Ishikawa (cell line): ENCODE measurements around the gene LCK.

Source experiments
- CEBPB ChIP-seq: IDR thresholded peaks from 2 replicates; pipeline ENCODE4 v1.6.1; 2012
- CREB1 ChIP-seq: IDR thresholded peaks from 2 replicates; pipeline ENCODE4 v1.6.1; 2012; ENCODE audit warnings: low read depth
- EGR1 ChIP-seq: IDR thresholded peaks from 2 replicates; pipeline ENCODE4 v1.6.1; 2012
- EP300 ChIP-seq: IDR thresholded peaks from 2 replicates; pipeline ENCODE4 v1.6.1; 2012; ENCODE audit warnings: borderline replicate concordance
- FOXM1 ChIP-seq: IDR thresholded peaks from 2 replicates; pipeline ENCODE4 v1.6.1; 2012; ENCODE audit warnings: low read depth, borderline replicate concordance
- NFIC ChIP-seq: IDR thresholded peaks from 2 replicates; pipeline ENCODE4 v1.6.1; 2012
- RAD21 ChIP-seq: IDR thresholded peaks from 2 replicates; pipeline ENCODE4 v1.6.1; 2012; ENCODE audit warnings: low read depth
- REST ChIP-seq: IDR thresholded peaks from 2 replicates; pipeline ENCODE4 v1.6.1; 2012; ENCODE audit warnings: low read depth, mild to moderate bottlenecking
- TAF1 ChIP-seq: IDR thresholded peaks from 2 replicates; pipeline ENCODE4 v1.6.1; 2012; ENCODE audit warnings: low read depth, mild to moderate bottlenecking
- TCF12 ChIP-seq: IDR thresholded peaks from 2 replicates; pipeline ENCODE4 v1.6.1; 2012; ENCODE audit warnings: low read depth
- TEAD4 ChIP-seq: IDR thresholded peaks from 2 replicates; pipeline ENCODE4 v1.6.1; 2012
- USF1 ChIP-seq: IDR thresholded peaks from 2 replicates; pipeline ENCODE4 v1.6.1; 2012
- YY1 ChIP-seq: IDR thresholded peaks from 2 replicates; pipeline ENCODE4 v1.6.1; 2012; ENCODE audit warnings: low read depth
- ZBTB7A ChIP-seq: IDR thresholded peaks from 2 replicates; pipeline ENCODE4 v1.6.1; 2012; ENCODE audit warnings: low read depth
- TF ChIP-seq, protein P1 (sequence below): IDR thresholded peaks from 2 replicates; pipeline ENCODE4 v1.6.1; 2012

The LCK gene

GRCh38 chr1:32318127-32318869 is 67.2 kb downstream of the LCK start:
- TF ChIP-seq EP300 (no peak), TAF1 (no peak), NFIC (no peak), FOXM1 (no peak), USF1 (no peak), RAD21 (no peak), ZBTB7A (no peak), CEBPB (no peak), EGR1 (no peak), TCF12 (no peak), TEAD4 (no peak), CREB1 (no peak), YY1 (no peak), REST (no peak)
- TF ChIP-seq, protein P1, sequence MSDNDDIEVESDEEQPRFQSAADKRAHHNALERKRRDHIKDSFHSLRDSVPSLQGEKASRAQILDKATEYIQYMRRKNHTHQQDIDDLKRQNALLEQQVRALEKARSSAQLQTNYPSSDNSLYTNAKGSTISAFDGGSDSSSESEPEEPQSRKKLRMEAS, result no peak

DNA sequence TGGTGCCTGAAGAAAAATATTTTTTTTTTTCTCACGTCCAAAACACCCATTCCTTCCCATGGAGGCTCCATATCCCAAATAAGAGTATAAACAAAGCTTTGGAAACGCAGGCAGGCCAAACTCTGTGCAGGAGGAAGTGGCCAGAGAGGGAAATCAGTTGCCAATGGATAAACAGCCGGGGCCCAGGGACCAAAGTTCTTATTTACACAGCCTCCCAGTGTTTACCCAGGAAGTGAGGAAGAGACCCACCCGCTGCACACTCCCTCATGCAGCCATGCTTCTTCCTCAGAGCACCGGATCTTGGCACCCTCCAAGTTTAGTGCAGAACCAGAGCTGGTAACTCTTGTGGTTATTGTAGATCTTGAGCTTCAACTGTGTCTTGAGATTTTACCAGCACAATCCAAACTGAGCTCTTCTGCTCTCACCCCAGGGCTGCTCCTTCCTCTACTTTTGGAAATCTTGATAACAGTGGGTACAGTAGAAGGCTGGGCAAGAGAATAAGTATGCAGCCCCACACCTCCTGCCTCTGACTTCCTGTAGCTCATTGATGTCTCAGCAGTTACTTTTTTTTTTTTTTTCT is 70.7 kb downstream of the LCK start:
- TF ChIP-seq CREB1 (no peak), RAD21 (no peak), YY1 (no peak), ZBTB7A (no peak), TEAD4 (no peak), EGR1 (no peak), FOXM1 (no peak), REST (no peak), USF1 (no peak), EP300 (no peak), TCF12 (no peak), CEBPB (no peak), NFIC (no peak), TAF1 (no peak)
- TF ChIP-seq, protein P1, result no peak

DNA sequence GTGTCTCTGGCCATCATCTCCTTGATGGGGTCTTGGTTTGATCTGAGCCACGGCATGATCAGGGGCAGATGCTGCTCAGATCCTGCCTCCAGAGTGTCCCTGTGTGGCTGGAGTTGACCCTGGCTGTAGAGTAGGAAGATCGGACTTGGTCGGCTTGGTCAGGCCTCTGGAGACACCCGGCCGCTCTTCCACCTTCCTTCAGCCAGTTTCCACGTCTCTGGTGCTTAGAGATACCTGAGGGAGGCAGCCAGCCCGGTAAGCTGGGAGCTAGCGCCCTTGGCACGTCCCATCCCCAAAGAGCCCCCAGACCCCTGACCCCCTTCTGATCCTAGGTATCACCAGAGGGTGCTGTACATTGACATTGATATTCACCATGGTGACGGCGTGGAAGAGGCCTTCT is 76.1 kb downstream of the LCK start:
- TF ChIP-seq FOXM1 (no peak), CEBPB (no peak), YY1 (no peak), USF1 (no peak), RAD21 (no peak), NFIC (no peak), EGR1 (no peak), EP300 (no peak), TAF1 (no peak), TCF12 (no peak), CREB1 (no peak), ZBTB7A (no peak), REST (no peak)
- TF ChIP-seq, protein P1, result no peak
